NCI-H748 treated with DMSO at 0.1 percent for 48 hours (cell line): ENCODE results near the gene PRXL2B.

Experiments used
- DNase-seq: peaks from one replicate; lab custom pipeline; 2025; lab: John Stamatoyannopoulos, UW

PRXL2B gene

DNA sequence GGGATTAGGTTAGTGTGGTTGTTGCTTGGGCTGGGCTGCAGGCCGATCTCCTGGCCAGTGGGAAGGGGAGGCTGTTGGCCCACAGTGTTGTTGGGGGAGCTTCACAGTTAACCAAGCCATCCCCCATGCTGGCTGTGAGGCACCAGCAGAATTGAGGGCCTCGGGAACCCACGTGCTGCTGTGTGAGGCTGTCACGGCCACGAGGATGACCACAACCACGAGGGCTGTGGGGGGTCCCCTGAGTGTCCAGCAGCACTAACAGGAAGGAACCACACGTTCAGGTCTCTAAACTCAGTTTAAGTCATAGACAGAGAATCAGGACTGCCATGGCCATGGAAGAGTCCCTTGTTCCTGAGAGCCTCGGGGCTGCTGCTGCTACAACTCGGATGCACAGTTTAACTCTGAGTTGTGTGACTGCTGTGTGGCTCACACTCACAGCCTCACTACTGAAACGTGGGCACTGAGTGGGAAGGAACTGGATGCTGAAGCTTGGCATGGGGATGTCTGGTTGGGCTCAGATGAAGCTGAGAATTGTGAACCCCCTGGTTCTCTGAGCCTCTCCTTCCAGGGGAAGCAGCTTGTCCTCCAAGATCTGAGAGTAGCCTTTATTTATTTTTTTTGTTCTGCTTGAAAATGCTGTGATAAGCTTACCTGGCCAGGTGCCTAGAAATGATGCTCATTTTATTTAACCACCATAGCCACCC, 51.0 kb downstream of the PRXL2B start:
- DNase-seq = no peak

DNA sequence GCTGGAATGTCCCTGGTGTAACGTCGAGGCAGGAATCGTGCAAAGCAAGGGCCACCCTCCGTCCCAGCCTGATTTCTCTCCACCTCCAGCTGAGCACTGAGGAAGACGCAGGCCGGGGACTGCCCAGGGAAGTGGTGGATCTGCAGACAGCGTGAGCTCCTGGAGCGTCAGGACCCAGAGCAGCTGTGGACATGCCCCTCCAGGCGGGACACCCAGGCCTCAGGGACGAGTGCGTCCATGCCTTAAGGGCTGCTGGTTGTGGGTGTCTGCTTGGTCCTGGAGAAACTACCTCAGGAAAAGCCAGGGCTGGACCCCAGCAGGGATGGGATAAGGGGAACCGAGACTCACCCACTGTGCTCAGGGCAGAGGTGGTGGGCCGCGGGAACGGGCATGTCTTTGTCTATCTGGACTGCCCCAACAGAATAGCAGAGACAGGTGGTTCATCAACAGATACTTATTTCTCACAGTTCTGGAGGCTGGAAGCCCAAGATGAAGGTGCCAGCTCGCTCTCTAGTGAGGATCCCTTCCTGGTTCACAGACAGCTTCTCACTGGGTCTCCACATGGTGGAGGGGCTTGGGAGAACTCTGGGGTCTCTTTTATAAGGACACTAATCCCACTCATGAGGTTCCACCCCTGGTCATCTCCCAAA, 52.0 kb downstream of the PRXL2B start:
- no peak for DNase-seq

DNA sequence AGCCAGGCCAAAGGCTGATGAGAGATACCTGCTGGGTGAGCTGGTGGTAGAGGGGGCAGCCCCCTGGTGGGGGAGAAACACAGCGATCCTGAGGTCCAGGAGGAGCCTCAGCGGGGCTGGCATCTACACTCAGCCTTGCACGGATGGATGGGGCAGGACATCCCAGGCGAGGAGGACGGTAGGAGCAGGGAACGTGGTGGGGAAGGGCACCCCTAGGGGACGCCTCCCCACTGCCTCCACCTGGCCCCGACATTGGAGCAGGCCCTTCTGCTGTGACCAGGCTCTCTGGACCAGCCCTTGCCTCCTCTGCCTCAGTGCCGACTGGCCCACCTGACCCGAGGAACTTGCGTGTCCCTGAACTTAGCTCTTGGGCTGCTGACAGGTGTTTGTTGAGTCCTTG, 52.6 kb downstream of the PRXL2B start:
- DNase-seq = no peak

DNA sequence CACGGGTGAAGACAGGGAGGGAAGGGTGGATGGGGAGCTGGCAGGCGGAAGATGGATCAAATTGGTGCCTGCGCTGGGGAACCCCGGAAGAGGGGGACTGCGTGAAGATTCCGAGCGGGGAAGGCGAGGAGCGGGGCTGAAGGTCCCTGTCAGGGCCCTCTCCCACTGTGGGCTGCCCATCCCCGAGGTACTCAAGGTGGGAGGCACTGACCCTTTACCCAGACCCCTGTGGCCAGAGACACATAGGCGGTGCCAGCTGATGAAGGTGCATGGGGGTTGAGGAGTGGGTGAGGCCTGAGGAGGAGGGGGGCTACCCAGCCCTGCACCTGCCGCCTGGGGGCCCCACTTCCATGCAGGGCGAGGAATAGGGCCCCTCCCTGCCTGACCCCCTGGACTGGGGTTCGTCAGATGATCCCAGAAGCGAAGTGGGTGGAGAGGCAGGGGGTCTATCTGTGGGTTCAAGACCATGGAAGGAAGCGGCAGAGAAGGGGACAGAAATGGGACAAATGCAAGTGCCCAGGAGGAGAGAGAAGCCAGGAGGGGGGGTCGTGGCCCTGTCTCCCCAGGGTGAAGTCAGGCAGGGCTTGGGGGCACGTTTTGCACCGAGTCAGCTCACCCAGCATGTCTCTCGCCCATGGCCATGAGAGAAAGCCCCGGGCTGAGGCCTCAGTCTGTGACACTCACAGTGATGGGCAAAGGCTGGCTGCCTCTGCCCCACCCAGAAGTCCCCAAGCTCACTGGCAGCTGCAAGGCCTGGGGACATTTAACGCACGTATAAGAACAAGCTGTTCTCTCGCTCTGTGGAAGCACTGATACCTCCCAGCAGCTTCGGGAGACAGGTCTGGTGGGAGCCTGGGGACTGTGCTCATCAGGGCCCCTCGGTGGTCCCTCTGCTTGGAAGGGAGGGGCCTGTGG, 53.3 kb downstream of the PRXL2B start:
- DNase-seq = no peak

DNA sequence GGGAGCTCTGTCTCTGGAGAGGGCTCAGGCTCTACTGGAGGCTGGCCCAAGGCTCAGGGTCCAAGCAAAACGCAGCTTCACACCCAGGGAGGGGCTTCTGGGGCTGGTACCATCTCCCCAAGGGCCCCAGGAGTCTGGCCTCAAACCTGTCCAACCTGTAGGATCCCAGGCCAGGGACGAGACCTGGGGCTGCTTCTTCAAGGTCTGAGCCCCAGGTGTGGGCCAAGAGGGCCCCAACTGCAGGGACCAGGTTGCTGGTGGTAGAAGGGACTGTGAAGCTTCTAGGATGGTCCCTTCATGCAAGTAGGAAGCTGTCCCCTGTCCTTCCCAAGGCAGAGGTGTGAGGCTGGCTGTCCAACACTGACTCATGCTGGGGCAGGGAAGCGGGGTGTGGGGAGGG, 54.0 kb downstream of the PRXL2B start:
- no peak for DNase-seq
